Measurements from ENCODE around the gene ERP44. TPM values are rescaled to one million over a fixed set of nuclear protein-coding genes. Genes with fewer than 3 reads are reported as not detected.

The ERP44 gene
- total and polyA plus RNA-seq, 2 donors (not counting 3 experiments of a cell fraction or from before 2014, with no cell fraction given), result 9.9 to 21.4 TPM

GRCh38 chr9:99971410-99971809 is 127.4 kb downstream of the ERP44 start:
- Histone ChIP-seq H2AFZ (ENCODE audit: low read depth, low read length) (no peak overlapping the region), H3K9ac (replicated peaks; ENCODE audit: extremely low read depth, insufficient read depth, low read length) (no peak overlapping the region), H3K4me2 (ENCODE audit: insufficient read depth, low read length) (no peak overlapping the region), H3K79me2 (ENCODE audit: control insufficient read depth, insufficient read depth, low read length) (no peaks in the 10 kb centered on the region), H3K4me3 (replicated peaks in 1 of 3; ENCODE audit: insufficient read depth in 1 of 3, low read depth in 1 of 3, low read length in 3 of 3) (no peak overlapping the region), H3K36me3 (ENCODE audit: control insufficient read depth in 2 of 2, extremely low read depth in 1 of 2, insufficient read depth in 2 of 2, low read length in 2 of 2) (no peaks in the 10 kb centered on the region), H3K9me1 (replicated peaks; ENCODE audit: control insufficient read depth, extremely low read depth, insufficient read depth, low read length) (no peaks in the 10 kb centered on the region), H3K27ac (ENCODE audit: insufficient read depth, low read depth, low read length) (no peak overlapping the region), H4K20me1 (replicated peaks; ENCODE audit: control insufficient read depth, extremely low read depth, insufficient read depth, low read length) (no peaks in the 10 kb centered on the region), H3K4me1 (ENCODE audit: control insufficient read depth, extremely low read depth, insufficient read depth, low read length) (peaks cover 5% of the 10 kb centered on the region), H3K9me3 (replicated peaks; ENCODE audit: control insufficient read depth, insufficient read depth, low read length) (no peaks in the 10 kb centered on the region), H3K27me3 (ENCODE audit: control insufficient read depth in 2 of 2, insufficient read depth in 2 of 2, low read length in 2 of 2) (no peaks in the 10 kb centered on the region)
- intact Hi-C loops (cut with micrococcal nuclease), result loop anchor here (1.0 kb wide), 1 partner anchor 11 kb away; no protein-coding TSS in a partner anchor
- POLR2A ChIA-PET, result no interaction called here
- FAIRE-seq (no peak), DNase-seq (ENCODE audit: low read depth, low spot score) (no peak)
- CTCF ChIA-PET, result no interaction called here
- dilution Hi-C loops (cut with MboI; ENCODE audit: extremely low pct_ligation_motif_present, low sequenced_read_pairs), result no loop called here
- BruUV-seq (replicated peaks), result no TSS peak
- no peak for TF ChIP-seq POLR2AphosphoS5 (IDR thresholded peaks at IDR 0.05; ENCODE audit: insufficient read depth, low read depth, low read length)
- no peak for TF ChIP-seq MAX (IDR thresholded peaks at IDR 0.05; ENCODE audit: insufficient read depth, insufficient read length)
- TF ChIP-seq GATA2 (IDR thresholded peaks at IDR 0.05; ENCODE audit: insufficient read depth, insufficient read length, low read depth, low read length), result no peak
- no peak for TF ChIP-seq MYC (IDR thresholded peaks at IDR 0.05; ENCODE audit: low read depth, low read length)
- no peak for TF ChIP-seq POLR2A (IDR thresholded peaks at IDR 0.05; ENCODE audit: low read depth, low read length)
- TF ChIP-seq FOS (IDR thresholded peaks at IDR 0.05; ENCODE audit: borderline replicate concordance, insufficient read depth, low read length), result no peak
- no peak for TF ChIP-seq JUN (IDR thresholded peaks at IDR 0.05; ENCODE audit: borderline replicate concordance, insufficient read depth, insufficient read length, low read depth)
- TF ChIP-seq CTCF (IDR thresholded peaks at IDR 0.05; ENCODE audit: extremely low read depth in 1 of 2, insufficient read depth in 1 of 2, low read depth in 1 of 2, low read length in 2 of 2), result no peak
- TF ChIP-seq EZH2 (IDR thresholded peaks at IDR 0.05; ENCODE audit: borderline replicate concordance, low read depth, low read length, severe bottlenecking), result no peak

Data from endothelial cell of umbilical vein (primary cell).